Tibial nerve (tissue), 4 donors: ENCODE results near the gene MKLN1.

Experiments used
- CTCF ChIP-seq, 5 experiments: fragments of 200-600 bp in 3 of 5; fragments of 450-650 bp in 2 of 5; sonication (generic) in 3 of 5; IDR thresholded peaks; one replicate each; pipeline ENCODE4 v1.5.1; 2016 to 2019; ENCODE audit warnings: antibody characterized with exemption in 5 of 5, mild to moderate bottlenecking in 3 of 5, moderate library complexity in 2 of 5
- EP300 ChIP-seq, 2 donors: sonication (generic); formaldehyde crosslinking; IDR thresholded peaks; one replicate each; pipeline ENCODE4 v1.6.1; 2017; ENCODE audit warnings: antibody characterized with exemption in 2 of 2, mild to moderate bottlenecking in 1 of 2
- POLR2A ChIP-seq, 2 donors: fragments of 450-650 bp; IDR thresholded peaks; one replicate each; pipeline ENCODE4 v1.6.1; 2017; ENCODE audit warnings: antibody characterized with exemption in 2 of 2, mild to moderate bottlenecking in 2 of 2, moderate library complexity in 2 of 2

GRCh38 chr7:131298608-131298992, 29.1 kb upstream of the MKLN1 start:
- no peak for TF ChIP-seq CTCF (IDR thresholded peaks at IDR 0.05)
- no peak for TF ChIP-seq EP300 (IDR thresholded peaks at IDR 0.05)
- TF ChIP-seq POLR2A (IDR thresholded peaks at IDR 0.05) = no peak
